Embryonic facial prominence (tissue), 1 donor: ENCODE data around the gene NFU1.
"Not testable (repeated sequence)": the region's sequence is repeated elsewhere in the genome, so short reads cannot be mapped to it uniquely, and the experiment has no call there.

Experiments
- DNase-seq: peaks from one replicate; pipeline ENCODE4 v3.0.0-alpha.2; 2016; ENCODE audit errors: extremely low spot score

NFU1 gene

GRCh38 chr2:69450735-69451416, 13.6 kb upstream of the NFU1 start:
- DNase-seq: no peak

DNA sequence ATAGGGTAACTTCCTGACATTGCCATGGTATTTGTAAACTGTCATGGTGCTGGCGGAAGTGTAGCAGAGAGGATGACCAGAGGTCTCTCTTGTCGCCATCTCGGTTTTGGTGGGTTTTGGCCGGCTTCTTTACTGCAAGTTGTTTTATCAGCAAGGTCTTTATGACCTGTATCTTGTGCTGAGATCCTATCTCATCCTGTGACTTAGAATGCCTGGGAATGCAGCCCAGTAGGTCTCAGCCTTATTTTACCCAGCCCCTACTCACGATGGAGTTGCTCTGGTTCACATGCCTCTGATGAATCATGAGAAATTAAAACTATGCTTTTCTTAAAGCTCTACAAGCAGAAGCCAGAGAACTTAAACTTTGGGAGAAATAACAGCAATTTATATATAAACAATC, 12.7 kb upstream of the NFU1 start:
- no peak for DNase-seq

GRCh38 chr2:69443673-69444072, 6.4 kb upstream of the NFU1 start:
- DNase-seq: not testable (repeated sequence)

DNA sequence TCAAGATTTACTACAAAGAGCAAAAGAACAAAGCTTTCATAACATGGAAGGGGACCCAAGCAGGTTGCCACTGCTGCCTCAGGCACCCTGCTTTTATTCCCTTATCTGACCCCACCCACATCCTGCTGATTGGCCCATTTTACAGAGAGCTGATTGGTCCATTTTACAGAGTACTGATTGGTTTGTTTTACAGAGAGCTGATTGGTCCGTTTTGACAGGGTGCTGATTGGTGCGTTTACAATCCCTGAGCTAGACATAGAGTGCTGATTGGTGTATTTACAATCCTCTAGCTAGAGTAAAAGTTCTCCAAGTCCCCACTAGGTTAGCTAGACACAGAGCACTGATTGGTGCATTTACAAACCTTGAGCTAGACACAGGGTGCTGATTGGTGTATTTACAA, 2.3 kb upstream of the NFU1 start:
- not testable (repeated sequence) for DNase-seq

DNA sequence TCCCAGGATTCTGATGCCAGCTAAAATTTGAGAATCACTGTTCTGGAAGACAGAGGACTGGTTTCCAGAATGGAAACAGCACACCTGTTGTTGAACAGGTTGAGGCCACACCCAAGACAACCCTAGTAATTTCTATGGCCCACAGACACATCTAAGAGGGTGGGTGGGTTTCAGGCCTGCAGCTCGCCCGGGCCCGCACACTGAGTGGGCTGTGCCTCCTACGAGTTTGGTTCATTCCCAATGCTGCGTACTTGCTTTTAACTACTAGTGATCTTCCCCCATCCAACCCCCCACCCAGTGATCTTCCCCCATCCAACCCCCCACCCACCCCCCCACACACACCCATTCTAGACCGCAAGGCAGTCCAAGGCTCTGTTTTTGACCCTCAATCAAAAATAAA, 1.3 kb upstream of the NFU1 start:
- no peak for DNase-seq

- no peak for DNase-seq
Measured at GRCh38 chr2:69437751-69438154, 518 bp upstream of the NFU1 start.

DNA sequence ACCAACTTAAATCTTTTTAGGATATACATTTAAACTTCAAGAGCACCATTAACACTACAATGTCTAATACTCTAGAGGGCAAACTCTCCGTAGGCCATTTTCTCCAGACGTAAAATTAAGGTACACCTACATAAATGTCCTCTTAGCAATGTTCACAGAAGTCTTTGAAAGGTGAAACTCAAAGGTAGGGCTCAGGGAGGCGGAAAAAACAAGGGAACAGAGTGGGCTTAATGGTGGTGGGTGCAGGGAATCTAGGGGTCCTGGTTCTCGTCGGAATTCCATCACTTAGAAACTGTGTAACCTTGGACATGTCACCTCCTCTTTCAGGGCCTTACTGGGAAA, 668 bp downstream of the NFU1 start:
- DNase-seq: no peak

DNA sequence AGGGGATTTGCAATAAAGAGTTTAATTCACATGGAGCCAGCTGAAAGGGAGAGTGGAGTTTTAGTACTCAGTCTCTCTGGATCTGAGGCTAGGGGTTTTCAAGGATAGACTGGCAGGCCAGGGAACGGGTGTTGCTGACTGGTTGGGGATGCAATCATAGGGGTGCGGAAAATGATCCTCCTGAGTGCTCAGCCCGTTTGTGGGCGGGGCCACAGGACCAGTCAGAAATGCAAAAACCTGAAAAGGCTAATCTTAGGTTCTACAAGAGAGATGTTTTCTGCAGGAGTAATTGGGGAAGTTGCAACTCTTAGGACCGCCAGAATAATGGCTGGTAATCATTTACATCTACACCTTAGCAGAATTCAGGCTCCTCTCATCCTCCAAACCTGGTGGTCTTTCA, 2.5 kb downstream of the NFU1 start:
- DNase-seq: no peak

DNA sequence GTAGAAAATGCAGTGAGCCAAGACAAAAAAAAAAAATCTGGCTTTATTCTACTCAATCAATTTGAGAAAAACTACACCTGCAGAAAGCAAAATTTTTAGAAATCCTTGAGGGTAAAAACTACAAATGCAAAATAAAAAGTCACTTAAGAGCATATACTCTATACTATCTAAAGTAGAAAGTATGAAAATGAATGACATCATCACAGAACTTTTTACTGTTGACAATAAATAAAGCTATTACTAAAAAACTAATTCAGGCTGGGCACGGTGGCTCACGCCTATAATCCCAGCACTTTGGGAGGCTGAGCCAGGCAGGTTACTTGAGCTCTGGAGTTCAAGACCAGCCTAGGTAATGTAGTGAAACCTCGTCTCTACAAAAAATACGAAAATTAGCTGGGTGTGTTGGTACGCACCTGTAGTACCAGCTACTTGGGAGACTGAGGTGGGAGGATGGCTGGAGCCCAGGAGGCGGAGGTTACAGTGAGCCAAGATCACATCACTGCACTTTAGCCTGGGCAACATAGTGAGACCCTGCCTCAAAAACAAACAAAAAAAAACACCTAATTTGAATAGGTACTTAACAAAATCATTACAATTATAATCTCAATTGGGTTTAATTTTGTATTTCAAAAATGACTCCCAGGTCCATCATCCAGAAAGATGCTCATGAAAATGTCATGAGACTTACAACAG, 7.6 kb downstream of the NFU1 start:
- no peak for DNase-seq

DNA sequence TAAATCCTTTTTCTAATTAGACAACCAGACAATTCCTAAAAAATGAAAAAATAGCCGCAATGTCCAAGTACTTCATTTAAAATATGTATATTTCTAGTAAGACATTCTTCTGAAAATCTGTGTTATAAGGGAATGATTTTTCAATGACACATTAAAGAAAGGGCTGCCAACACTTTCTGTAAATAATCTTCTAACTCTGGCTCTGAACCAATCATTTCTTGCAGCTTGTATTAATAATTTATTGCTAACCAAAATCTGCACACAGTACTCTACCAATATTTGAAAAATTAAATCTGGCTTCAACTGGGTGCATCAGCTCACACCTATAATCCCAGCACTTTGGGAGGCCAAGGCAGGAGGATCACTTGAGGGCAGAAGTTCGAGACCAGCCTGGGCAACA, 8.3 kb downstream of the NFU1 start:
- DNase-seq: no peak

- no peak for DNase-seq
Measured at GRCh38 chr2:69424419-69424818, 12.8 kb downstream of the NFU1 start.

DNA sequence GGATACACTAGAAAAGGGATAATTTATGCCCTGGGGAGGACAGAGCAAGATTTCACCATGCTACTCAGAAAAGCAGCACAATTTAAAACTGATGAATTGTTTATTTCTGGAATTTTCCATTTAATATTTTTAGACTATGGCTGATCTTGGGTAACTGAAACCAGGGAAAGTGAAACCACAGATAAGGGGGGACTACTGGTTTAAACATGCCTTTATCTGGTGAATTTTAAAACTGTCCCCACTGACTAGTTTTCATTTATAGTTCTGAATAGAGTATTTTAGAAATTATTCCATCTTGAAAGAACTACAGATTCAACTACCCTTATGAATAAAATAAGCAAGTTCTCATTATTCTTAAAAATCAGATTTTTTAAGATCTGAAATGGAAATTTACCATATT, 15.0 kb downstream of the NFU1 start:
- no peak for DNase-seq

- DNase-seq: not testable (repeated sequence)
Measured at GRCh38 chr2:69419111-69419510, 18.1 kb downstream of the NFU1 start.

GRCh38 chr2:69416147-69416546, 21.1 kb downstream of the NFU1 start:
- DNase-seq: no peak

DNA sequence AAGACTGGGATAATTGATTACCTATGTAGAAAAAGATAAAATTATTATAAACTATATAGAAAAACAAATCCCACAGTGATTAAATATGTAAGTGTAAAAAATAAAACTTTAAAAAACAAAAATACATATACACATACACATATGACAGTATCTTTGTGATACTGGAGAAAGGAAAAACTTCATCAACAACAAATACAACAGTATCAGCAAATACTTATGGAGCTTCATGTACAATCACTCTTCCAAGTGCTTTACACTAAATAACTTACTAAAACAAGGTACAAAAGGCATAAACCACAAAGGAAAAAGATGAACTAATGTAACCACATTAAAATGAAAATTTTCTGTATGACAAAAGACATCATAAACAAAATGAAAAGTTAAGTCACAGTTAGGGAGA, 26.1 kb downstream of the NFU1 start:
- no peak for DNase-seq

DNA sequence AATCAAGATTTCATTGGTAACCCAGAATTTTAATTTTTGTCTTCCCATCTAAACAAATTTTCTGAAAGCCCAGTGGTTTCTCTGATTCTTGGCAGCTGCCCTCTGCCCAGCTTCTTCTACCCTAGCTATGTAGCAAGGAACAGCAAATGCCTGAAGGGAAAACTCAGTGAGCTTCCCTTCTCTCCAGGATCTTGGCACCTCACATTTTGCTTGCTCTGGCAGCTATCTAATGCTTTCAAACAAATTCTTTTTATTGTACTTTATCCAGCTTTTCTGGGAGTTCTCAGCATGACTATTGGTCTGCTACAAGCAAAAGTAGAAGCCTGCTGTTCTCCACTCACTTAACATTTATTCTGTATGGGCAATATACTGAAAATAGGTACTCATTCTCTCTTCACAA, 31.9 kb downstream of the NFU1 start:
- DNase-seq: no peak

GRCh38 chr2:69400121-69400520, 37.1 kb downstream of the NFU1 start:
- no peak for DNase-seq

DNA sequence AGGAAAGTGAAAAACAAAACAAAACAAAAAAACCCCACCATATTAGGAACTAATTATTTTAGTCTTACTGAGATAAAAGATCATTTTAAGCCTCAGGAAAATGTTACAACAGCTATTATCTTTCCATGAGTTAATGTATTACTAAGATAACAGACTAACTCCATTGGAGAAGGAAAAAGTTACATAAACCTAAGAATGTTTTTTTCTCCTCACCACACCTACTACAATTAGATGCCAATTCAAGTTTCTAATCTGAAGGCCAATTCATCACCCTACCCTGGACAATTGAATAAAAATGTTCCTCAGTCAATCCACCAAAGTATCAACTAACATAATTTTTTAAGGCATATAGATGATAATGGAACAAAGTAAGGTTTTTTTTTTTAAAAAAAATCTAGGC, 40.0 kb downstream of the NFU1 start:
- no peak for DNase-seq

DNA sequence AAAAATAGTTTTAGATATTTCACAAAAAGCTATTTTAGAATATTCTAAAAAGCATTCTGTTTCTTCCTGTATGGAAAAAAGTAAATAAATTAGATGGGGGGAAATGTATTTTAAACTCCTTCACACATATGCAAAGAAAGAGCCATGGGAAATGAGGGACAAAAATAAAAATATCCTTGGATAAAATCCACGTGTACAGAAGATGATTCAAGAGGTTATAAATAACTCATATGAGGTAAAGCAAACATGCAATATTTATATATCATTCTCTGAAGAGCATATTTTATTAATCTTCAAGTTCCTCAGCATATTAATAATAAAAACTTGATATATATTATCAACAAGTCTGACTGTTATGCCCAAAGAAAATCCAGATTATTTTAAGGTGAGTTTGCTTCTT, 41.4 kb downstream of the NFU1 start:
- no peak for DNase-seq

GRCh38 chr2:69393963-69394362, 43.3 kb downstream of the NFU1 start:
- DNase-seq: no peak

DNA sequence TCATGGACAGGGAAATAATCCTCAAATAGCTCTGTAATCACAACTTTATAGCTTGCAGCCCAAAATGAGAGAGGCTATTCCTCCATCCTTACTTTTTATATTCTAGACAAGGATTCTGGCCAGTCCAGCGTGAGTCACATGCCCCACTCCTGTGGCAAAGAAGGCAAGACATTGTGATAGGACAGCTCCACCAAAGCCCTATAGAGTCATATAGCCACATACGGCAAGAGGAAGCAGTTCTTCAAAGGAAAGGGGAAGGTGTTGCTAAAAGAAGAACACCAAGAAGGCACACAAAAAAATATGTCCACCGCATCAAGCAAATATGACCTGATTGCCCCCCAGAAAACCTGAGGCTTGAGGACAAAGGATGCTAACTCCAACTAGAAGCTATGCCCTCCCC, 46.8 kb downstream of the NFU1 start:
- DNase-seq: no peak

GRCh38 chr2:69390001-69390400, 47.2 kb downstream of the NFU1 start:
- no peak for DNase-seq

GRCh38 chr2:69389271-69389670, 48.0 kb downstream of the NFU1 start:
- no peak for DNase-seq
